Effector CD4-positive, alpha-beta T cell (primary cell): ENCODE data around the gene DCX. TPM values are rescaled to one million over a fixed set of nuclear protein-coding genes. Genes with fewer than 3 reads are reported as not detected.

Experiments
- DNase-seq: peaks from one replicate; pipeline ENCODE4 v3.0.0-alpha.2; 2020
- total RNA-seq: gene quantifications from one replicate; lab custom pipeline; 2026; lab: John Stamatoyannopoulos, UW

DCX gene
- not detected for total RNA-seq

- no peak for DNase-seq
Observed at GRCh38 chrX:111411983-111412382, at the start of gene DCX. TSS of gene DCX (minus strand) at chrX:111412192. CDS start at chrX:111410398, 1,794 bp downstream.

- DNase-seq, result no peak
Observed at GRCh38 chrX:111460607-111461006, 48.6 kb upstream of the DCX start.

- DNase-seq, result no peak
Observed at GRCh38 chrX:111447298-111447697, 35.3 kb upstream of the DCX start.

GRCh38 chrX:111445485-111445884 lies 33.5 kb upstream of the DCX start:
- no peak for DNase-seq

- DNase-seq, result no peak
Observed at GRCh38 chrX:111444881-111445280, 32.9 kb upstream of the DCX start.

DNA sequence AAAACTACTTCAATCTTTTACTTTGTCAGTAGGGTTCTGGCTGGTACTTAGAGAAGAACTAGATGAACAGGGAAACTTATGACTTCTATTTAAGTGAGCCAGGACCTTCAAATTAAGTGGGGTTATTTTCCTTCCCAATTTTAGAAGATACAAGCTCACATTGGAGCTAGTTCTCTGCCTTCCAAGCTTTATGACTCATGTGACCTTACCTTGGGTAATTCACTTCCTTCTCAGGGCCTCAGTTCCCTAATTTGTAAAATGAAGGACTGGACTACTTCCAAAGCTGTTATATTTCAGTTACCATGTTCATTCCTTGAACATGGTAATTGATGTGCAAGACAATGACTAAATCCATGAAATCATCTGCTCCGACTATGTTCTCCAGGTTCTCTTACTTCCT lies 32.0 kb upstream of the DCX start:
- DNase-seq, result no peak

DNA sequence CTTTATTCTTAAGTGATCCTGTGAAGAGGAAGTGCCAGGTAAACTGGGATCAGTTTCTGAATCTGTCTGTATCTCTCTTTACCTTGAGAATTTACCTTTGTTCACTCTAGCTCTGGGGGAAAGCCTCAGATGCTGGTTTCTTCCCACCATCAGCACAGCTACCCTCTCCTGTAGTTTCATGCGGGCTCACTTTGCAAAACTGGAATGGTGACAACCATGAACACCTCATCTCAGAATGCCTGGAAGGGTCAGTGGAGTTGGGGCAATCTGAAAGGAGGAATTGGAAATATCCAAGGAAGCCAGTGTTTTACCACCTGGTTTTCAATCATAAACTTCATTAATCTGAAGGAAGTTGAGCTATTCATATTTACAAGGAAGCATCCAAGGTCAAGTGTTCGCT lies 30.8 kb upstream of the DCX start:
- DNase-seq, result no peak

DNA sequence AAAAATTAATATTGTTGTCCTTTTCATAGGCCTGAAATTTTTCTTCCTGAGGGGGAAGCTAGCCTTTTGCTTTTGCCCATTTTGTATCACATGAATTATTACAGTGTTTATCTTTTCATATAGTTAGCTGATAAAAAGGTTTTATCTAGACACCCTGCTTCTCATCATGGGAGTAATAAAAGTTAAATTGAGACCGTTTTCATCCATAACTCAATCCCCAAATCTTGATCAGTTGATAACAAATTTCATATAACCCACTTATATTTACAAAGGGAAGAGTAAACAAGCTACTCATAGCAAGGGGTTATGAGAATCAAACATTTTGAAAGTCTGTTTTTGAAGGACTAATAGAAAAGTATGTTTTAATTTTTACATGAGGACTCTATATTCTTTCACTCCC lies 23.5 kb upstream of the DCX start:
- no peak for DNase-seq

DNA sequence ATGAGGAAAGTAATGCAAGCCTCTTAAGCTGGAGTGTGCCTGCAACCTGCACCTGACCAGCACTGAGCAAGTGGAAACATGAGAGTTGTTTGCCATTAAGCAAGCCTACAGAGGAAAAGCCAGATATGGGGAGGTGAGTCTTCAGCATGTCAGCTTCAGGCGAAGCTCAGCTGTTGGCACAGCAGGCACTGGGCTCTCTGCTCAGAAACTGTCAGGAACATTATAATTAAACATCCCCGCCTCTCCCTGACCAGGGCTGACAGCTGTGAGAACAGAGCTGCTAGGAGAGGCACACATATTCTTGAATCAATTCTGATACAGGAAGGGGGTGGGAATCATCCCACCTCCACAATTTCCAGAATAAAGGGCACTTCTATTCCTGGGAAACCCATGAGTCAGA lies 19.0 kb upstream of the DCX start:
- no peak for DNase-seq

DNA sequence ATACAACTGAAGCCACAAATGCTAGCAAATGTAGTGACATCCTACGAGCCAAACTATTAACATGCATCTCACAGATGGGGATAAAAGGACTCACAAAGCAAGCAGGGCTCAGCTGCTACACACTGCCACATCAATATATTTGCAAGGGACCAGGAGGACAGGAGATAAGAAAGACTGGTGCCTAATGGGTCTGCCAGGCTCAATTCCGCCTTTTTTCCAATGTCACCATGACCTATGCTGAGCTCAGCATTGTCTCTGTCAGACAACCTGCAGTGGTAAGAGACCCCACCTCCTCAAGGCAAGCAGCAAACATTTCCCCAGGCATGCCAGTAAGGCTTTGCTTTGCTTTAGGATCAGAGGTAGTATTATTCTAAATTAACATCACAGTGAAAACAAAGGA lies 435 bp downstream of the DCX start:
- no peak for DNase-seq

DNA sequence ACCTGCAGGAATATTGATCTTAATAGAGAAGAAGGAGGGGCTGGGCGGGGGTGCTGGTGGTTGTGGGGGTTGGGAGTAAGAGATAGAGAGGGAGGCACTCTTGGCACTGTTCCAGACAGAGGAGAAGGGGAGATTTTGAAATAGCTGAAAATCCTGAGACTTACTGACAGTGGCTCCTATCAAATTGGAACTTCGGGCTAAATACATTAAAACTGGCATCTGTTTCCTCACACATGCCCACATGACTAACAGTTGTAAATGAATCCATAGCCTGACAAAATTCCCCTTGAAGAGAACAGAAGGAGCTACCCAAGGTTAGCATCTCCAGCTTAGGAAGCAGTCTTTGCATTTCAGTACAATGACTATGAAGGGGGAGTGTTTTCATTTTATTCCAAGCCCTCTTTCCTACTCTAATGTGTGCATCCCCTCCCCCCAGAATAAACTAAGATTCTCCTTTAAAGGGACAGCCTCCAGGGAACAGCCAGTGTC lies 1.4 kb downstream of the DCX start:
- no peak for DNase-seq

DNA sequence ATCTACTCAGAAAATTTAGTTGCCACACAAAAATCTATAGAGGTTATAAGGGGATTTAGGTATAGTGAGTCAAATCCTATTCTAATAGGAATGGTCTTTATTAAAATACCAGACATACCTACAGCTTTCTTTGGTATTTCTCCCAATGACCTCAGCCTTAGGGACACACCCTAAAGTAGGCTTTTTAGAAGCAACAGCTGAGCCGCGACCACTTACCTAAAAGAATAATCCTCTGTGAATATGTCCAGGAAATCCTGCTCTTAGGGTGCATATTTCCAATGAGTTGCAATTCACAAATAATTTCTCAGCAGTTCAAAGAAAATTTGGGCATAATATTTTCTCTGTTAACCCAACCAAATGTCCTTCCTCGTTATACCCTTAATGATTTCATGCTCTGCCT lies 2.7 kb downstream of the DCX start:
- DNase-seq, result no peak

DNA sequence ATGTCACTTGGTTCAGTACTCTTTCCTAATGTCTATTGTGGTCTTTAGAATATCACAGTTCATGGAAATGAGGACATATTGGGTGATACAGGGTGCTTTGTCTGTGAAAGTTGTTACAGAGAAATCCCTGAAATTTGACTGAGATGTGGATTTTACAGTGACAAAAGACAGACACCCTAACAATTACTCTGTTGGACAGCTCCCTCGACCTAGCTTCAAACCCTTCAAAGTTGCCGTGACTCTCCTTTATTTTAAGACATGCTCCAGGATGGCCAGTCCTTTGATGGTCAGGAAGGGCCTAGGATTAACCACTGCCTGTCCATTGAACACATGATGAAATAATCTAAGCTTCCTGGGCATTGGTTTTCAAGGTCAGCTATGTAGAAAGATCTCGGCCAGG lies 4.0 kb downstream of the DCX start:
- no peak for DNase-seq

- no peak for DNase-seq
Observed at GRCh38 chrX:111402344-111402743, 9.6 kb downstream of the DCX start.

- DNase-seq, result no peak
Observed at GRCh38 chrX:111395149-111395548, 16.8 kb downstream of the DCX start.

- no peak for DNase-seq
Observed at GRCh38 chrX:111394569-111394968, 17.4 kb downstream of the DCX start.

DNA sequence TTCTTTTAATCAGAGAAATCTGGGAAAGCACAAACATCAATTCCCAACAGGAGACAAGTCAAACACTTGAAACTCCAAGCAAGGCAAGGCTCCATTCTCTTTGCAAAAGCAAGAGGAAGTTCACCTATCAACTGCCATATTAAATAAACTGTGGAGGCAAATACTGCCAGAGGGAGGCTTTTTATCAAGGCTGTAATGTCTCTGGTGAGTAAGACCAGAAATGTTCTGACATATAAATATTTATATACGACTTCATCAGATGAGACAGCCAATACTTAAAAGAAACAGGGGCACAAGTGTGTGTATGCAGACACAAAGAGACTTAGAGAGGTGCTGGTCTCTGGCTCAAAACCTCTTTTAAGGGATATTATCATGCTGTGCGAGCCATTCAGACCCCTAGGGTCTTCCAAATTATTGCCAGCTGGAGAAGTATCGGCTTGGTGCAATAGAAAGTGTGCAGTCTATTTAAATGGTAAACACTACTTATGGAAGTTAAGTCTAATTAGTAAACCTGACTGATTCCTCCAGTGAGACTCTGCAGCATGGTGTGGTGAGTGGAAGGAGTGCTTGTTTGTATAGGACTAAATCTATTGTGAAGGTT lies 24.4 kb downstream of the DCX start:
- DNase-seq, result no peak

DNA sequence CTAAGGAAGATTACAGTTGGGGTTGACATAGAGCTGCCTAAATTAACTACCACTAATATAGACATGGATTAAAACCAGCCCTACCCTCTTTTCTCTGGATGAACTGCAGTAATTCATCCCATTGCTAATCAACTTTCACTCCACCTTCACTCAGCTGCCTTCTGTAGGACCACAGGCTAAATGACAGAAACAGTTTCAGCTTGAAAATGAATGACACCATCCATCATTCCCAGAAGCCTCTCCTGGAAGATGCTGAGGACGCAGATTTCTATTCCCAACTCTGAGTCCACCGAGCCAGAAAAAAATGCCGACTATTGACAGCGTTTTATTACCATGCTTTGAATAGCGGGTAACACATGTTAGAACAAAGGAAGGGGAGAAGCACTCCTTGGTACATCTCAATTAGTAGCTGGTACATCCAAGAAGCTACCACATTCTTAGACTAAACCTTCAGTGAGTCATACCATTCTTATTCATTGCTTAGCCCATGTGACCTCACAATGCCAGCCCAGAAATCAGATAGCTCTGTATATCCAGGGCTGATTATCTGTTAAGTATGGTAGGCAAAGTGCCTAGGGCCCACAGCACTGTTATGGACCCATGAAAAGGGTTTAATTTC lies 25.3 kb downstream of the DCX start:
- DNase-seq, result no peak

GRCh38 chrX:111386077-111386476 lies 25.9 kb downstream of the DCX start:
- DNase-seq, result no peak

DNA sequence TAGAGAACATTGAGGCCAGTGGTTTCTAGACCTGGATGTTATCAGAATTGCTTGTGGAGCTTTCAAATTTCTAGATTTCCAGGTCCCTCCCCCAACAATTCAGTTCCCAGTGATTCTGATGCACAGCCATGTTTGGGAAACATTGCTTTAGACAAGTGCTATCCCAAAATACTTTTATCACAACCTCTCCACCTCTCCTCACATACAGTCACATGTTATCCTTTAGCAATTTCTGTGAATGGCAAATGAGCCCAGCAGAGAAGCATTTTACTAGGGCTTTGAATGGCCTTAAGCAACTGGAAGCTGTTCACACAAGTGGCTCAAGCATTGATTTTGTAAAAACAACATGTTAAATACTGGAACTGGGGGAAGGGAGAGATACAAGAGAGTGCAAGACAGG lies 29.7 kb downstream of the DCX start:
- no peak for DNase-seq

DNA sequence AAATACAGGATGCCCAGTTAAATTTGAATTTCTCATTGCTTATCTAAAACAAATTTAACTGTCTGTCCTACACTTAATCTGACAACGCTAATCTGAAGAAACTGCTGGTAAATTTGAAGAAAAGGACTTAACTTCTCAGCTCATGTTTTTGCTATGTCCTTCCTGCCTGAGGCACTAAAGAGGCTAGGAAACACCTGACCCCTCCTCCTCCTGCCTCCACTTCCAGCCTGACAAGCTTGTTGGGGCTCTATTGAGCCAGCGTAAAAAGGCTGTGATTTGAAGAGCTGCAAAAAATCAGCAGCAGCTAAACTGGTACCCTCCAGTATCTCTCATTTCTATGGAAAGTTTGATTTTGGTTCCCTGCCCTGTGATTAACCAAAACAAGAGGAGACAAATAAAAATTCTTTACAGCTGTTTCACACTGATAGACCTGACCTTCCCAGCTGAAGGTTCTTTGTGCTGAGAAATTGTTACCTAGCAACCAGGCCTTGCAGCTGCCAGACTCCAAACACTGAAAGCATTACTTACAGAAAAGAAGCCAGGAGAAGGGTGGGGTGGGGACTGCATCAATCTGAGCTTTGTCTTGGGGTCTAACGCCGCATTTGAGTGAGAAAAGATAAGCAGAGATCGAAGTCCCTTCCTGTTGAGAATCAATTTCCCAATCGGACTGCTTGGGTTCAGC lies 35.0 kb downstream of the DCX start:
- DNase-seq, result no peak

- no peak for DNase-seq
Observed at GRCh38 chrX:111376486-111376885, 35.5 kb downstream of the DCX start.

- no peak for DNase-seq
Observed at GRCh38 chrX:111375747-111376146, 36.2 kb downstream of the DCX start.

- no peak for DNase-seq
Observed at GRCh38 chrX:111372086-111372485, 39.9 kb downstream of the DCX start.
